Thyroid gland (tissue), 4 donors: Measurements from ENCODE around the gene SUOX. TPM values are rescaled to one million over a fixed set of nuclear protein-coding genes. Genes with fewer than 3 reads are reported as not detected.

Experiments
- DNase-seq, 2 donors: peaks; one replicate each; pipeline ENCODE4 v3.0.0-alpha.2; 2019
- H3K27ac ChIP-seq, 3 donors: fragments of 200-600 bp; sonication (generic); 1 replicate in 2 of 3; 2 replicates in 1 of 3; pipeline ENCODE4 v1.5.1; 2016 to 2019; ENCODE audit warnings: mild to moderate bottlenecking in 1 of 3, moderate library complexity in 1 of 3
- H3K27me3 ChIP-seq: fragments of 200-600 bp; sonication (generic); one replicate; pipeline ENCODE4 v1.5.1; 2019
- H3K36me3 ChIP-seq, 2 donors: fragments of 200-600 bp; sonication (generic); one replicate each; pipeline ENCODE4 v1.5.1; 2016 to 2019
- H3K4me1 ChIP-seq, 2 donors: fragments of 200-600 bp; sonication (generic); one replicate each; pipeline ENCODE4 v1.5.1; 2017 to 2019
- H3K4me3 ChIP-seq, 3 donors: fragments of 200-600 bp; sonication (generic); replicated peaks in 1 of 3; 1 replicate in 2 of 3; 2 replicates in 1 of 3; pipeline ENCODE4 v1.5.1; 2016; ENCODE audit warnings: mild to moderate bottlenecking in 1 of 3
- H3K9me3 ChIP-seq: fragments of 200-600 bp; sonication (generic); one replicate; pipeline ENCODE4 v1.5.1; 2017
- CTCF ChIP-seq, 6 experiments: fragments of 200-600 bp in 3 of 6; fragments of 450-650 bp in 3 of 6; sonication (generic) in 3 of 6; IDR thresholded peaks; one replicate each; pipeline ENCODE4 v1.5.1; 2016 to 2019; ENCODE audit warnings: antibody characterized with exemption in 6 of 6, mild to moderate bottlenecking in 2 of 6, inconsistent platforms in 1 of 6, moderate library complexity in 1 of 6
- POLR2A ChIP-seq, 2 donors: fragments of 450-650 bp; IDR thresholded peaks; one replicate each; pipeline ENCODE4 v1.6.1; 2017; ENCODE audit warnings: antibody characterized with exemption in 2 of 2, mild to moderate bottlenecking in 2 of 2, moderate library complexity in 1 of 2
- WGBS, 2 donors: methylation state at CpG; one replicate each; pipeline ENCODE4 v1.1.5; 2017; 5-methylcytosine and 5-hydroxymethylcytosine counted together
- intact Hi-C: fragments of 100-400 bp; cut with DNase I; formaldehyde crosslinking; loops from one replicate; pipeline ENCODE4 v1.15.1; 2023
- total RNA-seq, 4 donors: library from RNA; depleted of rRNA; stranded (reverse); fragments of >200 nt; gene quantifications; one replicate each; pipeline ENCODE4 v1.2.3, GENCODE V29; 2016

SUOX gene
- total RNA-seq, 4 donors from 2014 or later, result 18.7 to 36.8 (median 36.2) TPM

- Histone ChIP-seq H3K4me3 (no peak overlapping the region), H3K36me3 (peaks cover 15 to 25% of the 10 kb centered on the region in 2 donors), H3K27ac (no peak overlapping the region), H3K27me3 (no peaks in the 10 kb centered on the region), H3K9me3 (no peaks in the 10 kb centered on the region), H3K4me1 (no peaks in the 10 kb centered on the region)
- TF ChIP-seq CTCF (IDR thresholded peaks at IDR 0.05) (no peak), POLR2A (IDR thresholded peaks at IDR 0.05) (no peak)
- intact Hi-C loops, result loop anchor here (5.0 kb wide), 1 partner anchor 32 kb away; no protein-coding TSS in a partner anchor
- 84 to 91% methylated on average over 12 to 16 of the region's 21 CpGs for WGBS, 2 donors
- no peak for DNase-seq
These were observed 37.7 kb downstream of the SUOX start for GRCh38 chr12:56034586-56035332.

- no peak for TF ChIP-seq CTCF (IDR thresholded peaks at IDR 0.05)
- no peak for TF ChIP-seq POLR2A (IDR thresholded peaks at IDR 0.05)
- no peak for DNase-seq
- 73 to 88% methylated on average over 2 of the region's 2 CpGs for WGBS, 2 donors
- Histone ChIP-seq H3K27ac (no peak overlapping the region), H3K9me3 (no peaks in the 10 kb centered on the region), H3K27me3 (no peaks in the 10 kb centered on the region), H3K36me3 (peaks cover 15 to 19% of the 10 kb centered on the region in 2 donors), H3K4me3 (no peak overlapping the region), H3K4me1 (peaks cover 0 to 4% of the 10 kb centered on the region in 2 donors)
- intact Hi-C loops, result loop anchor here (5.0 kb wide), 1 partner anchor 35 kb away; no protein-coding TSS in a partner anchor
These were observed 40.1 kb downstream of the SUOX start for GRCh38 chr12:56037161-56037560.

- peaks cover 7 to 11% of the 10 kb centered on the region in 2 donors for H3K4me1 ChIP-seq
- H3K27me3 ChIP-seq, result no peaks in the 10 kb centered on the region
- no peak overlapping the region for H3K4me3 ChIP-seq
- no peaks in the 10 kb centered on the region for H3K9me3 ChIP-seq
- TF ChIP-seq CTCF (IDR thresholded peaks at IDR 0.05) (no peak), POLR2A (IDR thresholded peaks at IDR 0.05) (no peak)
- WGBS, 2 donors, result 60 to 79% methylated on average over 2 of the region's 2 CpGs
- intact Hi-C loops, result loop anchor here (5.0 kb wide), 1 partner anchor 36 kb away; no protein-coding TSS in a partner anchor
- no peak for DNase-seq
- H3K36me3 ChIP-seq, result peaks cover 12 to 14% of the 10 kb centered on the region in 2 donors
- no peak overlapping the region for H3K27ac ChIP-seq
These were observed 41.1 kb downstream of the SUOX start for GRCh38 chr12:56038022-56038655.

- peaks cover 19 to 24% of the 10 kb centered on the region in 2 donors for H3K36me3 ChIP-seq
- intact Hi-C loops, result loop anchor here (10.0 kb wide), 1 partner anchor 65 kb away; the partner anchor contains the start of gene PA2G4
These were observed 43.1 kb downstream of the SUOX start for GRCh38 chr12:56040151-56040550.

More at GRCh38 chr12:56040151-56040550, 43.1 kb downstream of the SUOX start:
- Histone ChIP-seq H3K4me1 (peaks cover 7 to 11% of the 10 kb centered on the region in 2 donors), H3K27ac (no peak overlapping the region), H3K27me3 (no peaks in the 10 kb centered on the region), H3K9me3 (no peaks in the 10 kb centered on the region), H3K4me3 (no peak overlapping the region)
- no peak for TF ChIP-seq POLR2A (IDR thresholded peaks at IDR 0.05)
- TF ChIP-seq CTCF (IDR thresholded peaks at IDR 0.05), result no peak
- WGBS, 2 donors, result 100% methylated on average over 1 of the region's 1 CpG
- no peak for DNase-seq
